Liver (tissue), 3 donors: Measurements from ENCODE around the gene PHF2.

Experiments
- CTCF ChIP-seq: fragments of 150-350 bp; IDR thresholded peaks from 2 replicates; pipeline ENCODE4 v1.5.1; 2017; ENCODE audit warnings: improper control_type of control experiment, low read depth, low read length; ENCODE audit not compliant: missing input control
- EGR1 ChIP-seq, 2 donors: IDR thresholded peaks; 2 replicates each; pipeline ENCODE4 v1.6.1; 2016 to 2018; ENCODE audit warnings: antibody characterized with exemption in 2 of 2, low read depth in 2 of 2
- MAX ChIP-seq: IDR thresholded peaks from 2 replicates; pipeline ENCODE4 v1.6.1; 2016; ENCODE audit warnings: antibody characterized with exemption
- RAD21 ChIP-seq, 2 donors: IDR thresholded peaks; 2 replicates each; pipeline ENCODE4 v1.6.1; 2016; ENCODE audit warnings: antibody characterized with exemption in 2 of 2, mild to moderate bottlenecking in 2 of 2
- donor health status: healthy.
- donor health status: healthy.

DNA sequence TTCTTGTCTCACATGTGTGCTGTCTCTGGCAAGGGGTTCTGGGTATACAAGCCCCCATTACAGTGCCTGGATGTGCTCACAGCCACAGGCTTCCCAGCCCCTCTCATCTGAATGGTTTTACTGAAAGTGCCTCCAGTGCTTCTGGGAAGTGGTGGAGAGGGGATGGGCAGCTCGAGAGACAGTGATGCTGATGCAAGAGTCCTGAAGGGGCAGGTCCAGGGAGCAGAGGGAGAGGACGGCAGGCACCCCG, 93.5 kb downstream of the PHF2 start:
- TF ChIP-seq CTCF, result no peak
- no peak for TF ChIP-seq RAD21 (IDR thresholded peaks at IDR 0.05)
- TF ChIP-seq MAX, result no peak
- no peak for TF ChIP-seq EGR1 (IDR thresholded peaks at IDR 0.05; ENCODE audit: low read depth in 2 of 2)
